NB4 (cell line): ENCODE results near the gene IQCN.

ENCODE experiments used
- POLR2A ChIP-seq: IDR thresholded peaks from 2 replicates; pipeline ENCODE4 v1.6.1; 2011; ENCODE audit warnings: mild to moderate bottlenecking; ENCODE audit not compliant: insufficient read length; ENCODE audit errors: extremely low read depth
- TF ChIP-seq, protein P1 (sequence below): IDR thresholded peaks from one replicate; pipeline ENCODE4 v1.5.1; 2012; ENCODE audit warnings: low read depth, low read length

DNA sequence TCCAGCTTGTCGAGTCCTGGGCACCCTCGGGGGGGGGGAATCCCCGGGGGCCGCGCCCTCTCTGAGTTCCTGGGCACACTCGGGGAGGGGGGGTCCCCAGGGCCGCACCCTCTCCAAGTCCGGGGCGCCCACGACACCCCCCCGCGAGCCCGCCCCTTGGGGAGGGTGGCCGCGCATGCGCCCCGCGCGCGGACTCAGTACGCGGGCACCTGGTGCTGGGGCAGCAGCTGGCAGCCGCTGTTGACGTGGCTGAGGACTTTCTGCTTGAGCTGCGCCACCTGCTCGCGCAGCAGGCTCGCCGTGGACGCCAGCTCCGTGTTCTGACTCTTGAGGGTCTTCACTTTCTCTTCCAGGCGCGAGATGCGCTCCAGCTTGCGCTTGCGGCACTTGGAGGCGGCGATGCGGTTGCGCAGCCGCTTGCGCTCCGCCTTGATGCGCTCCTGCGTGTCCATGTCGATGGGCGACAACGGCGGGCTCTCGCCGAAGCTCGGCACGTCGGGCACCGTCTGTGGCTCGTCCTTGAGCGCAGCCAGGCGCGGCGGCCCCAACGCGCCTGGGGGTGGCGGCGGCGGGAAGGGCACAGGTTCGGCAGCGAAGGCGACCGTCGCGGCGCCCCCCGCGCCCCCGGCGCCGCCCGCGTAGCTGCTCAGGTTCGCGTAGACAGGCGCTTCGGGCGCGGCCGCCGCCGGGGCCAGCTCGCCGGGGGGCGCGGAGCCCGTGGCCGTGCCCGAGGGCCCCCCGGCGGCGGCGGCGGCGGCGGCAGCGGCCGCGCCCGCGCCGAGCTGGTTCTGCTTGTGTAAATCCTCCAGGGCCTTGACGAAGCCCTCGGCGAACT lies 6.2 kb upstream of the IQCN start:
- TF ChIP-seq POLR2A: peak; percentile 71
- TF ChIP-seq, protein P1, sequence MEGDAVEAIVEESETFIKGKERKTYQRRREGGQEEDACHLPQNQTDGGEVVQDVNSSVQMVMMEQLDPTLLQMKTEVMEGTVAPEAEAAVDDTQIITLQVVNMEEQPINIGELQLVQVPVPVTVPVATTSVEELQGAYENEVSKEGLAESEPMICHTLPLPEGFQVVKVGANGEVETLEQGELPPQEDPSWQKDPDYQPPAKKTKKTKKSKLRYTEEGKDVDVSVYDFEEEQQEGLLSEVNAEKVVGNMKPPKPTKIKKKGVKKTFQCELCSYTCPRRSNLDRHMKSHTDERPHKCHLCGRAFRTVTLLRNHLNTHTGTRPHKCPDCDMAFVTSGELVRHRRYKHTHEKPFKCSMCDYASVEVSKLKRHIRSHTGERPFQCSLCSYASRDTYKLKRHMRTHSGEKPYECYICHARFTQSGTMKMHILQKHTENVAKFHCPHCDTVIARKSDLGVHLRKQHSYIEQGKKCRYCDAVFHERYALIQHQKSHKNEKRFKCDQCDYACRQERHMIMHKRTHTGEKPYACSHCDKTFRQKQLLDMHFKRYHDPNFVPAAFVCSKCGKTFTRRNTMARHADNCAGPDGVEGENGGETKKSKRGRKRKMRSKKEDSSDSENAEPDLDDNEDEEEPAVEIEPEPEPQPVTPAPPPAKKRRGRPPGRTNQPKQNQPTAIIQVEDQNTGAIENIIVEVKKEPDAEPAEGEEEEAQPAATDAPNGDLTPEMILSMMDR: no peak
